GM19468 (cell line): ENCODE results near the gene PPIB.

Experiments
- ATAC-seq: cut with Tn5 transposase; IDR thresholded peaks from one replicate; pipeline ENCODE4 v1.9.1; 2021; ENCODE audit warnings: mild to moderate bottlenecking, moderate library complexity, moderate number of reproducible peaks; ENCODE audit not compliant: unreplicated experiment; ENCODE audit errors: extremely low read depth

Gene PPIB

DNA sequence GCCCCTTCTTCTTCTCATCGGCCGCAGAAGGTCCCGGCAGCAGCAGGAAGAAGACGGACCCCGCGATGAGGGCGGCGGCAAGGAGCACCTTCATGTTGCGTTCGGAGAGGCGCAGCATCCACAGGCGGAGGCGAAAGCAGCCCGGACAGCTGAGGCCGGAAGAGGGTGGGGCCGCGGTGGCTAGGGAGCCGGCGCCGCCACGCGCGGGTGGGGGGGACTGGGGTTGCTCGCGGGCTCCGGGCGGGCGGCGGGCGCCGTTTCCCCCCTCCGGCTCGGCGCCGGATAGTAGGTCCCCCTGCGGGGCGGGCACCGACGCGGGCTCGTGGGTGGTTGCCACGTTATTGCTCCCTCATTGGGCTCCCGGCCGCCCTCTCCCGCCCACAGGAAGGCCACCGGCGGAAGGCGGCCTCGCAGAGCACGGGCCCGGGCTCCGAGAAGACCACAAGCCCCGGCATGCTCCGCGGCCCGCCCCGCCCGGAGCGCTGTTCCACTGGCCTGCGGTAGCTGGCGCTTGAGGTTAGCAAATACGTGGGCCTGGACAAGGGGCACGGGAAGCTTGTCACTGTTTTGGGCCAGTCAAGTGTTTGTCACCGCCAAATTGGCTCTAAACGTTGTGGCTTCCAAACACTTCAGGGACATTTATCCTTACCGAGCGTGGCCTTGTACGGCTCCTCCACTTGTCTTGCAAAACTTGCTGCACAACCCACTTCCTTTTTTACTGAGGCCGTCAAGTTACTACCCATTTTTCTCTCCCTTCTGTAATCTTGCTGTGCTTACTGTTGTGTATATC is at the start of gene PPIB:
Gene PPIB (minus strand): TSS at position 154 of the 790 bp plus-strand sequence. CDS start 36 bp downstream, at position 118.
- peak; percentile 92 for ATAC-seq

DNA sequence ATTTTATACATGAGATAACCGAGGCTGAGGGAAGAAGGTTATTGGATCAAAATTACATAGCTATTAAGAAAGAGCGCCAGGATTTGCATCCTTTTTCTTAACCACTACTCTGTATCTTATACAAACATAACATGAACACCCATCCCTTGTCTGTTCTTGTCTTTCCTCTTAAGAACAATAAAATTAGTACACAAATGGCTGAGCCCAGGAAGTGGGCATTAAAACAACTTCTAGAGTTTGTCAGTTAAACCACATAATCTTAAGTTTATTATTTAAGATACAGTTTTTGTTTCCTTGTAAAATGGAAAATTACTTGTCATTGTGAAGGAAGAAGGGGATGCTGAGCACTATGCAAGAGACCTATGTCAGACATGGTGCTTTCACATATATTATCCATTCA is 48.9 kb upstream of the PPIB start:
- ATAC-seq = no peak

DNA sequence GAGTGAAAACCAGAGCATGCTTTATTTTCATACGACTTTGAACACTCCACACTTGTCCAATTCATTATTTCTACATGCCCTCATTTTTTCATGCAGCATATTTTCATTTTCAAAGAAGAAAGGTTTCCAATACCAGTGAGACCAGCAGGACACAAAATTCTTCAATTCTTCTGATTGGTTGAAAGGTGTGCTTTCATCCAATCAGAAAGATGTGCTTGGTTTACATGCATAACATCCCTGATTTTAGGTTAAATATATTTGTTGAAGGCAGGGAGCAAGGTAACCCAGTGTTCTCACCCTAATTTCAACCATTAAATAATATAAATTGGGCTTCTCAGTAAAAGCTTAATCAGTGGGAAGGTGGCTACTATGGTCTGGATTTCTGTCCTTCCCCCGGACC is 47.5 kb upstream of the PPIB start:
- ATAC-seq = no peak

DNA sequence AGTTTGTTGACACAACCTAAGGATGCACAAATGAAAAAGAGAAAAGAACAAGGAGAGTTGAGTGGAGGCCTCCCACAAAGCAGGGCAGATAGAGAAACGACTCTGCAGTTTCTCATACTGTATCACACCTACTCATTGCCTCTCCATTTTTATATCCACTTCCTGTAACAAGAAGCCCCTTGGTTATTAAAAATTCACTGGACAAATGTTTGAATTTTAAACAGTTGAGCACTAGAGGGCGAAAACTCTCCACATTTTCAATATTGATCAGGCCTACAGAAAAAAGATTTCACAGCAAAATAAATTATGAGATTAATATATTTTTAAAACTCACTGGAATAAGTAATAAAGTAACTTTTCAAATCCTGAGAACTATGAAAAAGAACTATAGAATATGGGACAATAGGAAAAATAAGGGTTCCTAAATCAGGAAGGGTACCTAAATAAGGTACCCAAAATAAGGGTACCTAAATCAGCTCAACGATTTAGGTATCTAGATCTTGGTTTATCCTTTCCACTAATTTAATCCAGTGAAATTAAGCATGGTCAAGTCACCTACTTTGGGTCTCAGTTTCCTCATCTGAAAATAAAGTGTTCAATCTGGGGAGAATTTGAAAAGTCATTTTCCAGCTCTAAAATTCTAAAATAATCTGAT is 47.0 kb upstream of the PPIB start:
- ATAC-seq = no peak

DNA sequence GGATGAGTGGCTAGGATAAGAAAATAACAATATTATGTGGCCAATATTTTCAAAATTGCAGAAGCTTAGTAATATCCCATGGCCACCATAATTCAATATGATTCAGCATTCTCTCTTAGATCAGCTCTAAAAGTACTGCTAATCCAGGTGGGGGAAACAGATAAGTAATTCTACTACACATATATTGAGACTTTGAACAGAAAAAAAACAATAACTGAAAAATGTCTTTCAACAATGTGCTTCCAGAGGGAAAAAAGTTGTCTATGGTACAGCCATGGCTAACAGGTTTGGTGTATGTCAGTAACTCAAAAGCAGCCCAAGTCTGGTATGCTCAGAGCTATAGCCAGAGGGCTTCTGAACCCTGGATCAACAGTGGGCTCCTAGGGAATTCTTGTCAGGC is 42.4 kb upstream of the PPIB start:
- ATAC-seq = no peak

DNA sequence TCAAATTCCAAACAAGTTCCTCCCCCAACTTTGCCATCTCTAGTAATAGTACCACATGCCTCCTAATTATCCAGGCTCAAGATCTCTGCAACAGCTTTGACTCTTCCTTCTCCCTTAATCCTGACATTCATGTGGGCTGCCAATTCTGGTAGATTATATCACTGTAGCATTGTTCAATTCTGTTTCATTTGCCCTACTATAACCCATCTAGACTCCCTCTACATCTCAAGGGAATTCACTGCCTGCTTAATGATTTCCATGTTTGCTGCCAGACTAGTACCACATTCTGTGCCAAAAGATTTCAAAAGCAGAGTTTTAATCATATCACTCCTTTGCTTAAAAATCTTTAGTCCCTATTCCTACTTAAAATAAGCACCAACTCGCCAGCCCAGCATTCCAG is 34.6 kb upstream of the PPIB start:
- no peak for ATAC-seq

DNA sequence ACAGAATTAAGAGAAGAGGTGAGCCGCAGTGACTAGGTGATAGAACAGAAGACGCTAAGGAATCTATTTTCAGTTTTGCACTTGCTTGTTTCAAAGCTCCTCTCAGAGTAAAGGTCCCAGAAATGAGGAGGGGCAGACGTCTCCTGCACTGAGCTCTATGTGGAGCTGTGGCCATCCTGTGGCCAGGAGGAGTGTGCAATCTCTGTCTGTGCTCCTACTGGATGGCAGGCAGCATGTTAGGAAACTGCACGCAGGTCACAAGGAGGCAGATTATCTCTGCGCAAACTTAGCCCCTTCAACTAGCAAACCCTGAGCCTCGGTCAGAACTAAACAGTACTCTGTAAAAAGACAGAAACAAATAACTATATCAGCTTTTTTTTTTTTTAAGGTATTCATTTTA is 31.1 kb upstream of the PPIB start:
- ATAC-seq = no peak

DNA sequence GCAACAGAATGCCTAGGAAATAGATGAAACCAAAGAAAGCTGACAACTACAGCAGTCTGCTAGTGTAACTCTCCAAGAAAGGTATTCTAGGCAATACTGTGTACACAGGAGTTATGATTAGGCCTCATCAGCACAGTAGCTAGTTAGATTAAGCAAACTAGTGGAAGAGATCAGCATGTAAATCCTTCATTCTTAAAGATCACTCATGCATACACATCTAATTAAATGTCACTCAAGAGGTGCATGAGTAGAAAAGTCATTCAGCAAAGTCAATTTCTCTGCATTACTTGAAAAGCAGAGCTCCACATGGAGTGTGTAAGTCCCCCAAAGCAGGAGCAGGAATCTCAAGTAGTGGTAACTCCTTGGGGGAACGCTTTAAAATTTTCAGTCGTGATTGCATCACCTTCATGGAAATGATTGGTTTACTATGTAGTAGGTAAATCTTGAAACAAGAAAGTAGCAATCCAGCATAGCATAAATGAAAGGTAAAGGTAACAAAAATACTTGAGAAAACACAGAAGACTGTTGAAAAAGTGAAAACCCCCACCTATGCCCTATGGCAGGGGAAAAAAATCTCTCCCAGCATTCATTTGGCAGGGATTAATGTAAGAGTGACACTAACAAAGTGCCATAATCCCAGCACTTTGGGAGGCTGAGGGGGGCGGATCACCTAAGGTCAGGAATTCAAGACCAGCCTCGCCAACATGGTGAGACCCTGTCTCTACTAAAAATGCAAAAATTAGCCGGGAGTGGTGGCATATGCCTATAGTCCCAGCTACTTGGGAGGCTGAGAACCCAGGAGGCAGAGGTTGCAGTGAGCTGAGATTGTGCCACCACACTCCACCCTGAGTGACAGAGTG is 29.4 kb upstream of the PPIB start:
- no peak for ATAC-seq

DNA sequence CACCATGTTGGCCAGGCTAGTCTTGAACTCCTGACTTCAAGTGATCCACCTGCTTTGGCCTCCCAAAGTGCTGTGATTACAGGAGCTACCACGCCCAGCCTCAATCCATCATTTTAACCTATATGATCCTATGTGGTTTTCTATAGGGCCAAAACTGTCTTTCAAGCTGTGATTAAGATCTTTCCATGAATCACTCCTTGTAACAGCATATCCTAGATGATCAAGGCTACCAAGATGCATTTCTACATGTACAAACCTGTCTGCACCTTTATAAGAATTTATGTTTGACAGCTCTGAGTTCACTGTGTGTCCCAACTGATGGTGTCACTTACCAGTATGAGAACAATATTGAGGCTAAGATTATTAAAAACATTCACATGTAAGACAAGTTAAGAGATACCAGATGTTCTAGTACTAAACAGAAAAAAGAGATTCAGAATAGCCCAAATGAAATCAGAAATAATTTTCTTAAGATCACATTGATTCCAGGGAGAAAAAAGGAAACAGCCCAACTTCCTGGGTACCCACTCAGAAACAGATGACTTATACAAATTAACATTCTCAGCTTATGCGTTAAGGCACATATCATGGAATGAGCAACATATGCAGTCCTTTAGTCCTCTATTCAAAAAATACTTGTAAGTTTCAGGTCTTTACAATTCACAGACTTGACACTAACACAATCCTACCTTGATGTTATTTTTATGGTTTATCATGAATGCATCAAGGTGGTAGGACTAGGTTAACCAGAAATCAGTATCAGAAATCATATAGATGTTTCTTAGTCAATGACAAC is 24.8 kb upstream of the PPIB start:
- no peak for ATAC-seq

DNA sequence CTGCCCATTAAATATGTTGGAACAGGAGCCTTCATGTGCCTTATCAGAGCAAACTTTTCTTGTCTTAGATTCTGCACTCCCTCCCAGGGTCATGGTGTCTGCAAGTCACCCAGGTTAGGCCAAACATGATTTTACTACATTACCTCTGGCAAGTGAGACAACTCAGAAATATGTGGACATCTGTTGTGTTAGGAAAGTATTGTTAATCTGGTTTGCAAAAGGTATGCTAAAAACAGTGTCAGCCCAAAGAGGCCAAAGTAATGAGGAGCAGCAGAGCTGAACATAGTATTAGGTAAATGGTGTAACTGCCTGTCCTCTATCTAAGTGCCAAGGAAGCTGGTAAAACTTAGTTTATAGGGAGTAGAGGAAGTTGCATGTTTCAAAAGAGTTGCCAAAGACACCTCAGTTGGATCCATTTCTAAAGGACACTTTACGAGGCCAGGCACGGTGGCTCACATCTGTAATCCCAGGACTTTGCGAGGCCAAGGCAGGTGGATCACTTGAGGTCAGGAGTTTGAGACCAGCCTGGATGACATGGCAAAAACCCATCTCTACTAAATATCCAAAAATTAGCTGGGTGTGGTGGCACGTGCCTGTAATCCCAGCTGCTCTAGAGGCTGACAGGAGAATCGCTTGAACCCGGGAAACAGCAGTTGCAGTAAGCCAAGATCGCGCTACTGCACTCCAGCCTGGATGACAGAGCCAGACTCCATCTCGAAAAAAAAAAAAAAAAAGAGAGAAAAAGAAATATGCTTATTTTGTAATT is 22.5 kb upstream of the PPIB start:
- no peak for ATAC-seq

DNA sequence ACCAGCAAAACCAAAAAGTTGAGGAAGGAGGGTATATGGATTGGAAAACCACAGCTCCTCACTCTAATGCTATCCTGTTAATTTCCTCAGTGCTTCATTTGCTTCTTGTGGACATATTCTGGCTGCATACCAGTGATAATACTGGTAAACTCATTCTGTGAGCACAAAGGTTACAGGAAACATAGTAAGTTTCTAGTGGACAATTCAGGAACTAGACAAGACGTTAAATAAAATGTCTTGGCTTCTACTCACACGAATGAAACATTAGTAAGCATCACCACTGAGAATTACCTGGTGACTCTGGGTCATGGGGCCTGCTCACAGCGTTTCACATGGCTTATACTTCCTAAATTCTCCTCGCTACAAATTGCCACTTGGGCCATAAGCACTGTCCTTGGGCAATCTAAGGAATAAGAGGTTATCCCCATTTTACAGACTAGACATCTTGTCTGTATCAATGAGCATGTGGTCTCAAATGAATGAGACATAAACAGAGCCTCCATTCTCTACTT is 20.1 kb upstream of the PPIB start:
- ATAC-seq = no peak

DNA sequence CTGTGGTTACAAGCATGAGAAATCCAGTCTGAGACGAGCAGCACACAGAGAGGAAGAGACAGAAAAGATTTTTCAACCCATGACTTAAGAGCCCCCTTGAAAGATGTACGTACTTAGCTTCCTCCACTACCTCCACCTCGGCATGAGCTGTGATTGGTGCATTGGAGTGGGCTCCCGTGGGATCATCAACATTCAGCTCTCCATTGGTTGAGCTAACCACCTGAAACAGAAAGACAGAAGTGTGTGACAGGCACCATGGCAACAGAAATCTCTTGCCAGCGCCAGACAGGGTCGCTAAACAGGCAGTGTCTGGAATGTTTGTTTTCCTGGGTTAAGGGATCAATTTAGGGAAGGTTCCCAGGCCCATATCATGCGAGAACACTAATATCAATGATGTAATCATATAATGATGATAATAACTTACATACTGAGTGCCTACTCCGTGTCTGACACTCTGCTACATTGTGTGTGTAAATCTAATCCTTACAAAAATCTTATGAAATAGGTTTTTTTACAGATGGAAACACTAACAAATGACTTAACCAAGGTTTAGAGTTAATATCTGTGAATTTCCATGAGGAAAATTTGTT is 17.5 kb upstream of the PPIB start:
- ATAC-seq = peak; percentile 76

DNA sequence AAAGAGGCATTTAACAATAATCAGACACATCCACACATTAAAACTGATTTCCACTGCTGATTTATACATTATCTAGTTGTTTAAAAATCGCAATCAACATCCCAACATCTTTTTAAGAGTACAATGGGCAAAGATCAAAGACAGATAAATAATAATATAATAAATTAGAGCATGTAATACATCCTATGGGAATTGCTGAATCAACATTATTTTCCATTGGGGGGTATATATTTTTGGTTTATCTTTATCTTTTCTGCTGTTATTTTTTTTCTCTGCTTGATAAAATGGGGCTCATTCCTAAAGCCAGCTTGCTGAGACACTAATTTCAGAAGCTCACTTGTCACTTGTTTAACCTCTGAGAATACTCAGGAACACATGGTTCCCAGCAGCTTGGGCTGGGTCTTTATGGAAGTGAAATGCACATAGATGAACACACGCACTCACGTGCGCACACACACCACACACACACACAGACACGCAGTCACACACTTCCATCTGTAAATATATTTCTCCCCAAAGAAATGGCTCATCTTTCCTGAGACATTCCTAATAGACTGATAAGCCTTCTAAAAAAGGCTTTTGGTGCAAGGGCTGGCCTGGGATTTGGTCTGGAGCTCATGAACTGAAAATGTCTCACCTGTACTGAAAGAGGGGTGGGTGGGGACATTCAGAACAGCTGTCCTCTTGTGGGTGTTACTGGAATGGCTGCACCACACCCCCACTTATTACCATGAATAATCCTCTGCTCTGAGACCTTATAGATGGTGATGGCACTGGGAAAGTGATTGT is 3.5 kb upstream of the PPIB start:
- ATAC-seq = no peak

DNA sequence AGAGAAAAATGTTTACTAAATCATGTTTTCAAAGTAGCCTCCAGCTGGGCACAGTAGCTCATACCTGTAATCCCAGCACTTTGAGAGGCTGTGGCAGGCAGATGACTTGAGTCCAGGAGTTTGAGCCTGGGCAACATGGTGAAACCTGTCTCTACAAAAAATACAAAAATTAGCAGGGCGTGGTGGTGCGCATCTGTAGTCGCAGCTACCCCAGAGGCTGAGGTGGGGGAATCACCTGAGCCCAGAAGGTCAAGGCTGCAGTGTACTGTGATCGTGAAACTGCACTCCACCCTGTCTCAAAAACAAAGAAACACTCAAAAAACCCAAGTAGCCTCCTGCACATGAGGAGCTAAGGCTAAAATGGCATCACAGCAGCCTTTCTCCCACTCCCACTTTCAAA is 1.6 kb upstream of the PPIB start:
- ATAC-seq = no peak

DNA sequence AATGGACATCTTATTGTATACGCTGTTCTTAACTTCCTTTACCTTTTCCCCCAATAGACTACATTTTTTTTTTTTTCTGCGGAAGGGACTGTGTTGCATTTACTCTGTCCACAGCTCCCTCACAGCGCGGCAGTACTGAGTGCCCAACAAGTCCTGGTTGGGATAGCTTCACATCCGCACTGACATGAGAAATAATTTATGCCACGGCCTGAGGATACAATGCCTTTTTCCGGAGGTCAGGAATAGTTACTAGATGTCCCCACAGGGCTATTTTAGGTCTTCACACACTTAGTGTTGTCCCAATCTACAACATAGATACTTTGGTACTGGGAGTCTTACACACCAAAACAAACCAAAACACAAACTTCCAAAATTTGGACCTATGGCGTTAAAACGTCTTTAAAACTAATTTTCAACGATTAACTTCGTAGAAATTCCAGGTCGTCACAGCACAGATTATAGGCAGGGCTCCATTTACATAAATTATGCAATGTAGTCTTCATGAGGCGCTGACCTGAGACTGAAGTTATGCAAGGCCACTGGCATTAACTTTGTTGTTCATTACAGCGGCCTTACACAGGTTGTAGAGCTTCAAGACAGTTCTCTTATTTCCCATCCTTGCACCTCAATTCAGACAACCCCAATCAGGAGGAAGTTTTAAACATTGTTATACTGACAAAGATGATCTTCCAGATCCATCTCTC is 989 bp upstream of the PPIB start:
- no peak for ATAC-seq

DNA sequence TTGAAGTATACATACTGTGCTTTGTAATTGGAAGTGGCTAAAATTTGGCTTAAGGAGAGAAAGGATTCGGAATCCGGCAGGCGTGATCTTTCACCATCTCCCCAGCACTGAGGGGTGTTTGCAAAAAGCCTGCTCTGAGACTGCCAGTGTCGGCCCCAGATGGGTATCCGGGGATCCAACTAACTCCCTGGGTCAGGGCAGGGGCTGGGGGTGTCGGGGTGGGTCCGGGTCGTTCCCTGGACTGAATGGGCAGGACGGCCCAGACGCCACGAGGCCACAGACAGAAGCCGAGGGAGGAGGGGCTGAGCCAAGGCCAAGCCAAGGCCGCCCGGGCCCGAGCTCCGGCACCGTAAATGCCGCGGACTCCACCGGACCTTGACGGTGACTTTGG is 349 bp downstream of the PPIB start:
- ATAC-seq = no peak

DNA sequence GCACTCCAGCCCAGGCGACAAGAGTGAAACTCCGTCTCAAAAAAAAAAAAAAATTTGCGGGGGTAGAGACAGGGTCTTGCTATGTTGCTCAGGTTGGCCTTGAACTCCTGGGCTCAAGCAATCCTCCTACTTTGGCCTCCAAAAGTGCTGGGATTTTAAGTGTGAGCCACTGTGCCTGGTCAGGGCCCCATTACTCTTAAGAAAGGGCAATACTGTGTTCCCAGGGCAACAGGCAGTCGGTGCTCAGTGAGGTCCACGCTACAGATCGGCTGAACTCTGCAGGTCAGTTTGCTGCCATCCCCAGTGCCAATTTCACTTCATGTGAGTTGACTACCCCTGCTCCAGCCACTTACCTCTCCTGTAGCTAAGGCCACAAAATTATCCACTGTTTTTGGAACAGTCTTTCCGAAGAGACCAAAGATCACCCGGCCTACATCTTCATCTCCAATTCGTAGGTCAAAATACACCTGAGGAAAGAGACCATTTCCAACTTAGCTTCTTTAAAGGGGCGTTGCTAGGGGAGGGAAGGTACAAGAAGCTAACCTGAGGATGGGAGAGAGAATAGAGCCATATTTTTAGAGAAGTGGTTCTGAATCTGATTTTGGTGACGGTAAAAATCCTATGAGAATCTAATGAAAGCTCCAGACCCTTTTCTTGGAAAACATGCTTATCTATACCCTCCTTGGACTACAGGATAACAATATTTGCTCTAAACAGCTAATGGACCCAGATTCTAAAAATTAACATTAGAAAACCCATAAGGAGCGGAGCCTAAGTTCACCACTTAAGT is 939 bp downstream of the PPIB start:
- ATAC-seq = no peak
